IMR-90 (cell line): ENCODE data around the gene KPNA3. TPM values are rescaled to one million over a fixed set of nuclear protein-coding genes. Genes with fewer than 3 reads are reported as not detected.
A peak's percentile ranks its signal among the peaks of the same experiment; 100 is the strongest.

Source experiments
- ATAC-seq: fragments of 200-7000 bp; cut with Tn5 transposase; 2 replicates; pipeline ENCODE4 v1.9.1; 2020; ENCODE audit warnings: low read depth, mild to moderate bottlenecking, moderate library complexity
- BruUV-seq: library from RNA; stranded (reverse); fragments of 400-500 nt; replicated peaks from 2 replicates; lab custom pipeline; 2021; lab: Mats Ljungman, UMichigan
- CTCF ChIA-PET: fragments of 300-600 bp; formaldehyde crosslinking; extraction: SDS; loops from one replicate; lab custom pipeline; 2021; ENCODE audit warnings: antibody characterized with exemption; lab: Yijun Ruan, JAX
- POLR2A ChIA-PET: fragments of 300-600 bp; sonication (Branson Sonifier 250); formaldehyde crosslinking; loops from one replicate; lab custom pipeline; 2022; ENCODE audit warnings: antibody characterized with exemption; ENCODE audit not compliant: unreplicated experiment; lab: Charles Lee
- DNase-seq: peaks from one replicate; pipeline ENCODE4 v3.0.0; 2013
- H2AFZ ChIP-seq: replicated peaks from 2 replicates; pipeline ENCODE3; 2013; ENCODE audit warnings: low read length, mild to moderate bottlenecking; ENCODE audit not compliant: poor library complexity
- H2AK5ac ChIP-seq: 2 replicates; pipeline ENCODE4 v1.6.1; 2013; ENCODE audit warnings: low read depth, low read length, inconsistent platforms
- H2AK9ac ChIP-seq: replicated peaks from 2 replicates; pipeline ENCODE3; 2013; ENCODE audit warnings: mild to moderate bottlenecking, low read depth, low read length, moderate library complexity; ENCODE audit not compliant: poor library complexity
- H2BK120ac ChIP-seq: 2 replicates; pipeline ENCODE4 v1.6.1; 2013; ENCODE audit warnings: low read depth, low read length, inconsistent platforms
- H2BK15ac ChIP-seq: 3 replicates; pipeline ENCODE4 v1.6.1; 2013; ENCODE audit warnings: low read depth, low read length, inconsistent platforms
- H2BK20ac ChIP-seq: 2 replicates; pipeline ENCODE4 v1.6.1; 2013; ENCODE audit warnings: low read depth, mild to moderate bottlenecking, inconsistent platforms, low read length, moderate library complexity
- H2BK5ac ChIP-seq: 2 replicates; pipeline ENCODE4 v1.6.1; 2013; ENCODE audit warnings: mild to moderate bottlenecking, low read depth, low read length, inconsistent platforms; ENCODE audit not compliant: poor library complexity, severe bottlenecking
- H3K14ac ChIP-seq: replicated peaks from 2 replicates; pipeline ENCODE4 v1.6.1; 2013; ENCODE audit warnings: low read depth, low read length, inconsistent platforms
- H3K18ac ChIP-seq: 2 replicates; pipeline ENCODE4 v1.6.1; 2013; ENCODE audit warnings: low read depth, low read length, control low read depth
- H3K23ac ChIP-seq: 2 replicates; pipeline ENCODE4 v1.6.1; 2013; ENCODE audit warnings: low read depth, low read length, inconsistent platforms
- H3K27ac ChIP-seq: 2 replicates; pipeline ENCODE4 v1.5.1; 2013; ENCODE audit warnings: mild to moderate bottlenecking, control low read depth, low read length; ENCODE audit not compliant: insufficient read depth
- H3K27me3 ChIP-seq: 2 replicates; pipeline ENCODE4 v1.6.1; 2013; ENCODE audit warnings: low read length; ENCODE audit not compliant: control insufficient read depth, insufficient read depth
- H3K36me3 ChIP-seq: 2 replicates; pipeline ENCODE4 v1.6.1; 2013; ENCODE audit warnings: low read length, mixed read lengths; ENCODE audit not compliant: control insufficient read depth, insufficient read depth
- H3K4ac ChIP-seq: 2 replicates; pipeline ENCODE4 v1.6.1; 2013; ENCODE audit warnings: low read depth, low read length, inconsistent platforms
- H3K4me1 ChIP-seq: 2 replicates; pipeline ENCODE4 v1.6.1; 2013; ENCODE audit warnings: low read length, mixed read lengths; ENCODE audit not compliant: control insufficient read depth, insufficient read depth
- H3K4me2 ChIP-seq: 2 replicates; pipeline ENCODE4 v1.6.1; 2013; ENCODE audit warnings: low read depth, mild to moderate bottlenecking, control low read depth, low read length, moderate library complexity
- H3K4me3 ChIP-seq: 2 replicates; pipeline ENCODE4 v1.5.1; 2013; ENCODE audit warnings: low read depth, mild to moderate bottlenecking, control low read depth, low read length, moderate library complexity; ENCODE audit not compliant: insufficient read depth
- H3K56ac ChIP-seq: 2 replicates; pipeline ENCODE4 v1.6.1; 2013; ENCODE audit warnings: low read length, inconsistent platforms; ENCODE audit not compliant: insufficient read depth; ENCODE audit errors: extremely low read depth
- H3K79me1 ChIP-seq, 2 experiments: 2 replicates each; pipeline ENCODE4 v1.6.1; 2013; ENCODE audit warnings: low read length in 2 of 2, inconsistent platforms in 1 of 2, low read depth in 1 of 2
- H3K9ac ChIP-seq: 2 replicates; pipeline ENCODE4 v1.6.1; 2013; ENCODE audit warnings: low read depth, low read length, control low read depth
- H3K9me1 ChIP-seq: 2 replicates; pipeline ENCODE4 v1.6.1; 2013; ENCODE audit warnings: low read length, inconsistent platforms; ENCODE audit not compliant: insufficient read depth
- H3K9me3 ChIP-seq: 2 replicates; pipeline ENCODE4 v1.6.1; 2013; ENCODE audit warnings: low read length; ENCODE audit not compliant: control insufficient read depth, insufficient read depth
- H4K20me1 ChIP-seq: 2 replicates; pipeline ENCODE4 v1.6.1; 2013; ENCODE audit warnings: low read length, inconsistent platforms; ENCODE audit not compliant: insufficient read depth
- H4K5ac ChIP-seq: 2 replicates; pipeline ENCODE4 v1.6.1; 2013; ENCODE audit warnings: mild to moderate bottlenecking, low read depth, low read length, control low read depth
- H4K8ac ChIP-seq, 2 experiments: 2 replicates each; pipeline ENCODE4 v1.6.1; 2013; ENCODE audit warnings: low read depth in 2 of 2, low read length in 2 of 2, control low read depth in 1 of 2, inconsistent platforms in 1 of 2
- H4K91ac ChIP-seq: 2 replicates; pipeline ENCODE4 v1.6.1; 2013; ENCODE audit warnings: low read depth, low read length, inconsistent platforms; ENCODE audit not compliant: insufficient read depth
- CEBPB ChIP-seq: IDR thresholded peaks from 2 replicates; pipeline ENCODE4 v1.6.1; 2012; ENCODE audit warnings: low read depth, low read length, improper control_type of control experiment
- FOS ChIP-seq: fragments of 150-350 bp; IDR thresholded peaks from 2 replicates; pipeline ENCODE4 v1.6.1; 2016; ENCODE audit warnings: low read depth, low read length
- MAFK ChIP-seq: IDR thresholded peaks from 2 replicates; pipeline ENCODE4 v1.6.1; 2012; ENCODE audit warnings: low read depth, low read length, improper control_type of control experiment
- NFE2L2 ChIP-seq: fragments of 150-350 bp; IDR thresholded peaks from 2 replicates; pipeline ENCODE4 v1.6.1; 2016; ENCODE audit warnings: low read depth, mild to moderate bottlenecking, low read length
- POLR2A ChIP-seq: IDR thresholded peaks from 2 replicates; pipeline ENCODE4 v1.6.1; 2012; ENCODE audit warnings: mild to moderate bottlenecking, low read depth, low read length
- RAD21 ChIP-seq: IDR thresholded peaks from 2 replicates; pipeline ENCODE4 v1.6.1; 2012; ENCODE audit warnings: low read length, improper control_type of control experiment
- WGBS, 2 experiments: methylation state at CpG; one replicate each; pipeline versions ENCODE4 v1.1.5 to v1.1.7; 2013; ENCODE audit warnings: missing lambda C conversion rate in 2 of 2; ENCODE audit not compliant: insufficient read length in 1 of 2; ENCODE audit errors: extremely low coverage in 2 of 2; 5-methylcytosine and 5-hydroxymethylcytosine counted together
- dilution Hi-C: fragments of 300-500 bp; cut with HindIII; formaldehyde crosslinking; loops from one replicate; pipeline ENCODE4 v1.14.3; 2018; ENCODE audit warnings: low sequenced_read_pairs; ENCODE audit not compliant: unreplicated experiment
- in situ Hi-C: fragments of 300-500 bp; cut with MboI; formaldehyde crosslinking; loops from 3 replicates; pipeline ENCODE4 v1.14.3; 2019; ENCODE audit warnings: low sequenced_read_pairs, inconsistent platforms, mixed read lengths
- intact Hi-C: fragments of 100-400 bp; cut with micrococcal nuclease; formaldehyde crosslinking; loops from 2 replicates; pipeline ENCODE4 v1.10.0; 2022
- polyA plus RNA-seq, 3 experiments: library from polyadenylated mRNA; depleted of rRNA; stranded (reverse); fragments of >200 nt; gene quantifications; 2 replicates each; pipeline ENCODE4 v1.2.3, GENCODE V29; 2012; ENCODE audit warnings: low replicate concordance in 1 of 3
- total RNA-seq: library from RNA; depleted of rRNA; stranded (reverse); fragments of >200 nt; gene quantifications from 2 replicates; pipeline ENCODE4 v1.2.3, GENCODE V29; 2012
- TF ChIP-seq, protein P1 (sequence below): fragments of 150-350 bp; IDR thresholded peaks from 2 replicates; pipeline ENCODE4 v1.6.1; 2016; ENCODE audit warnings: low read depth, mild to moderate bottlenecking, low read length, moderate library complexity, borderline replicate concordance

Gene KPNA3
- total and polyA plus RNA-seq, 2 of the 4 experiments (the other 2 are of a cell fraction), result 25.3 to 48.6 TPM

DNA sequence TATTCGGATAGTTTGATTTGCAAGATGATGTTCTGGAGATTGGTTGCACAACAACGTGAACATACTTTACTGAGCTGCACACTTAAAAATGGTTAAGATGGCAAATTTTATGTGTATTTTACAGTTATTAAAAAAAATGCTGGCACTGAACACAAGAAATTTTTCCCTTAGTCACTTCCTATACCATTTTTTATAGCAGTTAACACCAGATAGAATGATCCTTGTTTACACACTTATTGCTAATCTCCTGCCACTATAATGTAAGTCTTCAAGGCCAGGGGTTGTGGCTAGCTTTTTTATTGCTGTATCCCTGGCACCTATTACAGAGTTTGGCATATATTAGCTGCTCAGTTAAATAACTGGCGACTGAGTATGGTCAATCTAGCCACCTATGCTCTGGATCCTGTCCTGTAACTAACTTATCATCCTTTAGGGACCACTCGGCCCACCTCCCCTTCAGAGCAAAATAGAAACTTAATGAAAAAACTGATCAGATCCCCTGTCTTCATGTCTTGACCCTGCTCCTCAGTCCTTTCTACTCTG is 99.2 kb downstream of the KPNA3 start:
- H2AFZ ChIP-seq, result no peak overlapping the region
- H3K79me1 ChIP-seq, result peaks cover 13 to 31% of the 10 kb centered on the region in 2 experiments
- in situ Hi-C loops, result no loop called here
- no CpG with 5 or more reads among the region's 4 CpGs for WGBS, 2 experiments
- ATAC-seq (no peak), DNase-seq (peak; percentile 22)
- no peak overlapping the region for H4K5ac ChIP-seq
- H2BK120ac ChIP-seq, result no peak overlapping the region
- H2BK20ac ChIP-seq, result no peak overlapping the region
- H3K4me1 ChIP-seq, result 0 out of 2 replicates have a peak, but pooled peaks cover 1% of the 10 kb centered on the region
- no peak overlapping the region for H4K8ac ChIP-seq
- no peak overlapping the region for H3K4ac ChIP-seq
- H2AK9ac ChIP-seq, result no peak overlapping the region
- no peak overlapping the region for H3K4me3 ChIP-seq
- 0 out of 2 replicates have a peak, but pooled peaks have one; percentile 23 for TF ChIP-seq NFE2L2
- TF ChIP-seq, protein P1, sequence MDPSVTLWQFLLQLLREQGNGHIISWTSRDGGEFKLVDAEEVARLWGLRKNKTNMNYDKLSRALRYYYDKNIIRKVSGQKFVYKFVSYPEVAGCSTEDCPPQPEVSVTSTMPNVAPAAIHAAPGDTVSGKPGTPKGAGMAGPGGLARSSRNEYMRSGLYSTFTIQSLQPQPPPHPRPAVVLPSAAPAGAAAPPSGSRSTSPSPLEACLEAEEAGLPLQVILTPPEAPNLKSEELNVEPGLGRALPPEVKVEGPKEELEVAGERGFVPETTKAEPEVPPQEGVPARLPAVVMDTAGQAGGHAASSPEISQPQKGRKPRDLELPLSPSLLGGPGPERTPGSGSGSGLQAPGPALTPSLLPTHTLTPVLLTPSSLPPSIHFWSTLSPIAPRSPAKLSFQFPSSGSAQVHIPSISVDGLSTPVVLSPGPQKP, result no peak
- TF ChIP-seq CEBPB, result peak; percentile 34; the same call in 1 of the 2 replicates
- no peak for TF ChIP-seq MAFK
- no peak for TF ChIP-seq RAD21
- TF ChIP-seq FOS, result no peak
- no peak for TF ChIP-seq POLR2A
- no peak overlapping the region for H3K9ac ChIP-seq
- H3K23ac ChIP-seq, result no peak overlapping the region
- no peaks in the 10 kb centered on the region for H3K9me3 ChIP-seq
- no peaks in the 10 kb centered on the region for H3K27me3 ChIP-seq
- H2BK15ac ChIP-seq, result no peak overlapping the region
- H3K36me3 ChIP-seq, result peaks cover 3% of the 10 kb centered on the region
- ChIA-PET POLR2A (no interaction called here), CTCF (no interaction called here)
- dilution Hi-C loops, result no loop called here
- H2AK5ac ChIP-seq, result no peak overlapping the region
- no peak overlapping the region for H3K27ac ChIP-seq
- no peak overlapping the region for H2BK5ac ChIP-seq
- H3K4me2 ChIP-seq, result no peak overlapping the region
- H3K9me1 ChIP-seq, result peaks cover 3% of the 10 kb centered on the region; the same call in 1 of the 2 replicates
- H4K91ac ChIP-seq, result no peak overlapping the region
- BruUV-seq, result no TSS peak
- intact Hi-C loops, result loop anchor here (5.0 to 10.0 kb wide), 2 partner anchors 154 to 242 kb away; partner anchors contain the start of gene SPRYD7
- H3K18ac ChIP-seq, result no peak overlapping the region
- H3K56ac ChIP-seq, result no peak overlapping the region
- 0 out of 2 replicates have a peak, but pooled peaks cover 6% of the 10 kb centered on the region for H4K20me1 ChIP-seq
- no peak overlapping the region for H3K14ac ChIP-seq
